ENCODE measurements around the gene RFX1.
"Not testable (repeated sequence)": the region's sequence is repeated elsewhere in the genome, so short reads cannot be mapped to it uniquely, and the experiment has no call there.

The RFX1 gene

DNA sequence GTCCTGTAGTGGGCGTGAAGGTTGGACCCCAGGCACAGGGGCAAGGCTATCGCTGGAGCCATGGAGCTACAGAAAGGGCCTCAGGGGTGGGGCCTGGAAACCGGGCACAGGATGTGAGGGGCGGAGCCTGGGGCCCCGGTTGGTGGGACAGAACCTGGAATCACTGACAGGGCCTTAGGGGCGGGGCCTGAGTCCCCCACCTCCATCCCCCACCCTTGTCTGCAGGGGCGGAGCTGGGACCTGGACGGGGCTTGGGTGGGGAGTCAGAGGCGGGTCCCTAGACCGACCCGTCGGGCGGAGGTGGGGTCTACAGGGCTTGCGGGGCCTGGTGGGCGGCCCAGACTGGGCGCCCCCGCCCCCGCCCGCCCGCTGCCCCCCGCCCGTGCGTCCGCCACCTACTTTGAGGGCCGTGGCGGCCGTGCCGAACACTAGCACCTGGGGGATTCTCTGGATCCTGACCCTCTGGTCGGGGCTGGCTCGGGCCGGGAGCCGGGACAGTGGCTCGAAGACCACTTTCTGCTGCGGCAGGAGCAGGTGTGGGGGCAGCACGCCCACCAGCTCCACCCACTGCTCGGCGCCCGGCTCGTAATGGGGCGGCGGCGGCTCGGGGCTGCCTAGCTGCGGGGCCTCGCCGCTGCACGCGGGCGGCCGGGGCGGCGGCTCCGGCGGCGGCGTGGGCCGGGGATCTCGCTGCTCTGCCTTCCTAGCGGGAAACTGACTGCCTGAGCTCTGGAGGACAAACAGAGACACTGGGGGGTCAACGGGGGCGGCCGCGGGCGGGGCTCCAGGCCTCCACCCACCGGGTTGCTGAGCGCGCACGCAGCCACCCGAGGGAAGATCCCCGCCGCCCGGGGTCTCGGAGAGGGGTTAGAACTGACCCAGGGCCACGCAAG is 27.5 kb downstream of the RFX1 start:
- DNase-seq: peak; percentile 50

DNA sequence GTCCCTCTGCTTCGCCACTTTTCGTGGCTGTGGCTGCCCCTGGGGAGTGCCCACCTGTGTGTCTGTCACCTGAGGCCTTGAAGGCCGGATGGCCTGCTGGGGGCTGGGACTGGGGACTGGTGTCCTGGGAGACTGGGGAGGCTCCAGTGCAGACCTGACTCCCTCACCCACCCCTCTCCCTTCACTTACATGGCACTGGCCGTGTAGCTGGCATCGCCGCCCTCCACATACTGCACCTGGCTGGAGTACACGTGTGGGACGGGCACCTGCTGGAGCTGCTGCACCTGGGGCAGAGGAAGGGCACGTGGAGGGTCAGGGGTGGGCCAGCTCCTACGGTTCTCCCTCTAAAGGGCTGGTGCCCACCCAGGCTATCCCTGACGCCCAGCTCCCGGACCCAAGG is 28.3 kb downstream of the RFX1 start:
- DNase-seq: no peak

DNA sequence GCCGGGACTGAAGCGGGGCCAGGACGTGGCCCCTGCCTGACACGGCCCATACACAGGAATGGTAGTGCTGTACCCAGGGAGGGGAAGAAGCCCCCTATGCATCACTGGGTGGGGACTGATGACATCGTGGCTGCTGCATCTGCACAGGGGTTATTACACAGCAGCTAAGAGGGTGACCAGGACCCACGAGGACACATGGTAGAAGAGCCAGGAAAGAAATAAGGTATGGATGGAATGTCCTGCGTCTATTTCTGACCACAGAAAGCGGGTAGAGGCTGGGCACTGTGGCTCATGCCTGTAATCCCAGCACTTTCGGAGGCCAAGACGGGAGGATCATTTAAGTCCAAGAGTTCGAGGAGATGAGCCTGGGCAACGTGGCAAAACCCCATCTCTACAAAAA is 29.7 kb downstream of the RFX1 start:
- no peak for DNase-seq

DNA sequence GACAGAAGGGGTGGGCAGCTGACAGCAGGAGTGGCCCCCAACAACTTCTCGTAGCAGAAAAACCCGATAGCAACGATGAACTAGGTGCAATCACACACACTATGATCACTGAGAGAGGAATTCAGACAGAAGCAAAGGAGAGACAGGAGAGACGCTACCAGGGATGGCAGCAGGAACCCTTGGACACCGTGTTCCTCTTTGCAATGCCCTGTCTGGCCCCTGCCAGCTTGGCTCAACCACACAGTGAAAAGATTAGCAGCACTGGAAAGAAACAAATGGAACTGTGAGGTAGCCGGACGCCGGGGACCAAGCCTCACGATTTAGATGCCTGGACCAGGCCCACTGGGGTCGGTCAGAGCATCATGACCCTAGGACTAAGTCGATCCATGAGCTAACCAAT is 30.2 kb downstream of the RFX1 start:
- DNase-seq: no peak

DNA sequence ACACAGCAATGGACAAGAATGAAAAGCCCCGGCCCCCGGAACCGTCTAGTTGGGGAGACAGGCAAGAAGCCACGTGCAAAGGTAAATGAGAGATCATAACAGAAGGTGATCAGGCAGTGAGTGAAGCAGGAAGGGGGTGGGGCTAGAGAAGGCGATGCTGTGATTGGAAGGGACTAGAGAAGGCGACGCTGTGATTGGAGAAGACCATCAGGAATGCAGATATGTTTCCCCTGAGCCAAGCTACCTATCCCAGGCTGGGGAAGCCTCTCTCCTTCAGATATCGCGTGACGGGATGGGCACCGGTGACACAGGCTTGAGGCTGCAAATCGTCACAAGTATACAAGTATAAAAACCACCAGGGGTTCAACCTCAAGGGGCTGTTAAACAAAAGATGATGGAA is 32.0 kb downstream of the RFX1 start:
- DNase-seq: peak; percentile 55

DNA sequence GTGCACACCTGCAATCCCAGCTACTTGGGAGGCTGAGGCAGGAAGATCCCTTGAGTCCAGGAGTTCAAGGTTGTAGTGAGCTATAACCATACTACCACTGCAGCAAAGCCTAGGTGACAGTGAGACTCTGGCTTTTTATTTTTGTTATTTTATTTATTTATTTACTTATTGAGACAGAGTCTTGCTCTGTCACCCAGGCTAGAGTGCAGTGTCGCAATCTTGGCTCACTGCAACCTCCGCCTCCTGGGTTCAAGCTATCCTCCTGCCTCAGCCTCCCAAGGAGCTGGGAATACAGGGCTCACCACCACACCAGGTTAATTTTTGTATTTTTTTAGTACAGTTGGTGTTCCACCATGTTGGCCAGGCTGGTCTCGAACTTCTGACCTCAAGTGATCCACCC is 32.6 kb downstream of the RFX1 start:
- not testable (repeated sequence) for DNase-seq

DNA sequence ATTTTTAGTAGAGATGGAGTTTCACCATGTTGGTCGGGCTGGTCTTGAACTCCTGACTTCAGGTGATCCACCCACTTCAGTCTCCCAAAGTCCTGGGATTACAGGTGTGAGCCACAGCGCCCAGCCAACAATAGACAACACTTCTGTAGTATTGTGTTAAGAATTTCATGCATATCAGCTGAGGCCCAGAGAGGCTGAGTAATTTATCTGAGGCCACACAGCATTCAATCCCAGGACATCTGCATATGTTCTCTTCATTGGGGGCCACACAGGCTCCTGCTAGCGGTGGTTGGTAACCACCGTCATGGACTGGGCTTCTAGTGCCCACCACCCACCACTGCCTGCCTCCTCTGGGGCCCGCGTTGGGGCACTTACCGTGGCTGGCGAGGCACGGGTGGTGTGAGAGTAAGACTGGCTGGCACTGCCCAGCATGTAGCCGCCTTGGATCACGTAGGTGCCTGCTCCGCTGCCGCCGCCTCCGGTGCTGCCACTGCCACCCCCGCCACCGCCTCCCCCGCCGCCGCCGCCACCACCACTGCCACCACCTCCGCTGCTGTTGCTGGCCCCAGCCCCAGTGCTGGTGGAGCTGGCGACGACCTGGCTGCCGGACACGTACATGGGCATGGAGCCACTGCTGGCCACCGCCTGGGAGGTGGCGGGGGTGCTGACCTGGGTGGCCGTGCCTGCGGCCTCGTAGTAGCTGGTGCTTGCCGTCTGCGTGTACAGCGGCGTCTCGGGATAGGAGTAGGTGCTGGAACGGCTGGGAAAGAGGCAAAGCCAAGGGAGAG is 33.6 kb downstream of the RFX1 start:
- DNase-seq: no peak

DNA sequence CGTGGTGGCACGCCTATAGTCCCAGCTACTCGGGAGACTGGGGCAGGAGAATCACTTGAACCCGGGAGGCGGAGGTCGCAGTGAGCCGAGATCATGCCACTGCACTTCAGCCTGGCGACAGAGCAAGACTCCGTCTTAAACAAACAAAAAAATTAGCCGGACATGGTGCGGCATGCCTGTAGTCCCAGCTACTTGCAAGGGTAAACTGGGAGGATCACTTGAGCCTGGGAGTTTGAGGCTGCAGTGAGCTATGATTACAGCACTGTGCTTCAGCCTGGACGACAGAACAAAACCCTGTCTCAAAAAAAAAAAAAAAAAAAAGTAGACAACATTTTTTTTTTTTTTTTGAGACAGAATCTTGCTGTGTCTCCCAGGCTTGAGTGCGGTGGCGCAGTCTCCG is 34.3 kb downstream of the RFX1 start:
- not testable (repeated sequence) for DNase-seq

DNA sequence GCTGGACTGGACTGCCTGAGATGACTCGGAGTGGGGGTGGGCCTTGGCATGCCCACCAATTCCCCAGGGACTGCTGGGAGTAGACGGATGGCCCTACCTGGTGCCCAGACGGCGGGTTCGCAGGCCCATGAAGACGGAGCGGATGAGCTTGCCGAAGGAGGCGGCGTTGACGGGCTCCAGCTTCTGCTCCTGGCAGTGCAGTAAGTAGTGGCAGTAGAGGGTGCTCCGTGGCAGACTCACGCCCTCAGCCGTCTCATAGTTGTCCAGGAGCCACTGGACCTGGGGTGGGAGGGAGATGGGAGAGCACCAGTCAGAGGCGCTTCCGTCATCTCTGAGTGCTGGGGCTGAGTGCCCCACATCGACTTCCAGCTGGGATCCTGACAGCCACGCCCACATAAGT is 36.2 kb downstream of the RFX1 start:
- DNase-seq: no peak

DNA sequence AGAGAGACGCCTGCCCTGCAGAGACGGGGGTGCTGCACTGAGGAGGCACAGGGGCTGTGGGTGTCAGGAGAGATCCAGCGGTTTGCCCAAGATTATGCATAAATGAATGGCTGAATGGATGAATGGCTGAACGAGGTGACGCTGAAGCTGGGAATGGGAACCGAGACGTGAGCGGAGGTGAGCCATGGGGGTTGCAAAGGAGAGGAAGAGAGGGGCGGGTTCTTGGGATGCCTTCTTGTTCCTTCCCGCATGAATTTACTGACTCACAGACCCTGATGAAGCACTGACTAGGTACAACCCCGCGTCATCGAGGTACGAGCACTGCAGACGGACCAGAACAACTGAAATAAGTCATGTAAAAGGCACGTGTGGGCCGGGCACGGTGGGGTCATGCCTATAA is 37.1 kb downstream of the RFX1 start:
- no peak for DNase-seq

DNA sequence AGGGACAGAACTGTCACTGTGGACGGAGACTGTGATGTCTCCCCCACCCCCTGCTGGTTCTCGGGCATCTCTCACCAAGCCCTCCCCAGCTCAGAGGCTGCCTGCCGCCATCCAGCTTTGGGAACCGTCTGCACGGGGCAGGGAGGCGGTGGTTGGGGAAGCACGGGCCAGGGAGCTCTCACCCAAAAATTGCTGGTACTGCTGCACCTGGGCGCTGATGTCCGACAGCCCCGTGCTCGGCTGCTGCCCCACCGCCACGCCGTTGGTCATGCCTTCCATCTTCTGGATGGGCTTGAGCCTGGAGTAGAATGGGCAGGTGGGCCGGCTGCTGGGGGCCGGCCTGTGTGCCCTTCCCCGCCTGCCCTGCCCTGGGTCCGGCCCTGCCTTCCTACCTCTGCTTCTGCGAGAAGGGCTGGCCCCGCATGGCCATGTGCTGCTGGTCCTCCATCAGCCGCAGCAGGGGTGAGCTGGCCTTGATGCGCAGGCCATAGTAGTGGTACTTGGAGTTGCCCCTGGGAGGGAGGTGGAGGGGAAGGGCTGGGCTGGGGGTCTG is 37.7 kb downstream of the RFX1 start:
- no peak for DNase-seq

DNA sequence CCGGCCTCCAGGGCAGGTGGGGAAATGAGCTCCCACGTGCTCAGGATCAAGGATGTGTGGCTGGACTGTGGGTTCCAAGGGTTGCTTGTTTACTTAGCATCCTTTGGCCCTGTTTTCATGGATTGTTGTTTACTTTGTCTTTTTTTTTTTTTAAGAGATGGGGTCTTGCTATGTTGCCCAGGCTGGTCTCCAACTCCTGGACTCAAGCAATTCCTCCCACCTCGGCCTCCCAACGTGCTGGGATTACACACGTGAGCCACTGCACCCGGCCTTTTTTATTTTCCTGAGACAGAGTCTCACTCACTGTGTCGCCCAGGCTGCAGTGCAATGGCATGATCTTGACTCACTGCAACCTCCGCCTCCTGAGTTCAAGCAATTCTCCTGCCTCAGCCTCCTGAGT is 38.9 kb downstream of the RFX1 start:
- not testable (repeated sequence) for DNase-seq

DNA sequence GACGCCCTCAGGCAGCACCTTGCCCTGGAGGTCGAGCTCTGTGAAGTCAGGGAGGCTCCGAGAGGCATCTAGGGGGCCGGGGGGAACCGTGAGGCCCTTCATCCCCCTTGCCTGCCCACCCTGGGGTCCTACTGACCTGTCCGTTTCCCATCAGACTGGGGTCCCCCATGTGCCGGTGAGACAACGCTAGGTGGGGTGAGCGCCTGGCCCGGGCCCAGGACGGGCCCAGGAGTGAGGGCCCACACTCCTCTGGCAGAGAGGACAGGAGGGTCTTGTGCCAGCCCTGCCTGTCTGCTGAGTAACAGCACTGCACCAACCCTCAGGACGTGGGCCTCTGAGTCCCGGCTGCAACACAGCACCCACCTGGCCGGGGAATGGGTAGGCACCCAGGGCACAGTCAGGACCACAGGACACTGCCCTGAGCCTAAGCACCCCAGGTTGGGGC is 39.4 kb downstream of the RFX1 start:
- no peak for DNase-seq

DNA sequence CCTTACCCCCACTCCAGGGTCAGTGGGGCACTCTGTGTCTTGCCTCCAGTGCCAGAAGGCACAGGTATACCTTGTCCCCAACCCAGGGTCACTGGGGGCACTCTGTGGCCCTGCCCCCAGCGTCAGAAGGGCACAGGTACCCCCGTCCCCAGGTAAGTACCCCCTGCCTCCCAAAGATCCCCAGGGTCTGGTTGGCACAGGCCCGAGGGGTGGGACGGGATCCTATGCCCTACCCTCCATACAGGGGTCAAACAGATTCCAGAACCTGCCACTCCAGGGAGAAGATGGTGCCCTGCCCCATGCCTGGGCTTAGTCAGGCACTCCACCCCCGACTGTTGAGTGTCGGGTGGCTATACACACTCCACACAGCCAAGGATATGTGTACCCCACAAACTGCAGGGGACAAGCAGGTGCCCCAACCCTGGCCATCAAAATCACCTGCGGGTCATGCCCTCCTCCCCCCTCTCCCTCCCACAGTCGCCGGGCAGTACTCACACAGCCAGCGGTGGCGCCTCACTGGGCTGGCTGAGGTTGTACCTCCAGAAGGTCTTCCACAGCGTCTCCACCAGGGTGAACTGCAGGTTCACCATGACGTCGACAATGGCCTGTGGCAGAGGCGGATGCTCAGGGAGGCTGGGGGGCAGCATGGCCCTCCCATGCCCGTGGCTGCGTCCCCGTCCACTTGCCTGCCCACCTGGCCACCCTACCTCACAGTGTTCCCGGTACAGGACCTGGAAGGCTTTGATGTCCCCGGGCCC is 40.0 kb downstream of the RFX1 start:
- DNase-seq: no peak

DNA sequence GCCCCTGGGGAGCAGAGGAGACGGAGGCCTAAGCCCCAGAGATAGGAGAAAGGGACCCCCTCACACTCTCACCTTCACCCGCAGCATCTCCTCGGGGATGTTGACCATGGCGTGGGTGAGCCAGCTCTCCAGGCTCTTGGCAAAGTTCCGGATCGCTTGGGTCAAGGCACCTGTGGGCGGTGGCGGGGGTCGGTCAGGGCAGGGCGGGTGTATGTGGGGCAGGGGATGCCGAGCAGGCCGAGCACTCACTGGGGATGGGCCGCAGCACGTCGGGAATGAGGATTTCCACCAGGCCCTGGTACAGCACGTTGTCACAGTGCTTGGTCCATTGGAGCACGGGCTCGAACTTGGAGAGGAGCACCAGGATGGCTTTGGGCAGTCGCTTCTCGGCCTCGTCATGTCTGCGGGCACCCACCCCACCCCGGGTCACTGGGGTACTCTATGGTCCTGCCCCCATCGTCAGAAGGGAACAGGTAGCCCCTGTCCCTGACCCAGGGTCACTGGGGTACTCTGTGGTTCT is 40.7 kb downstream of the RFX1 start:
- DNase-seq: no peak

DNA sequence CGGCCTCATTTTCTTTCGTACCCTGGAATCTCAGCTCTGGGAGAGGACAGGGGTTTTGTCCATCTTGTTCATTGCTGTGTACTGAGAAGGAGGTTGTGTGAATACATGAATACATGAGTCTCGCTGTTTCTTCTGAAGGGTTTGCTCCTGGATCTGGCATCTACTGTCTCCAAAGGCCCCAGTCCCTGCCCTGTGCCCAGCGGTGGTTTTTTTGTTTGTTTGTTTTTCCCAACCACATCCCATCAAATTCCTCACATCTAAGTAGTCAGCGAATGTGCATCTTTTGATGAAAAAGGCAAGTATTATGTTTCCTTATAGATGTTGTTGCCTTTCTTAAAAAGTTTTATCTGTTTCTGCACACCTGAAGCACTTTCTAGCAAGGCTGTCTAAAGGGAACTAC is 41.3 kb downstream of the RFX1 start:
- no peak for DNase-seq

DNA sequence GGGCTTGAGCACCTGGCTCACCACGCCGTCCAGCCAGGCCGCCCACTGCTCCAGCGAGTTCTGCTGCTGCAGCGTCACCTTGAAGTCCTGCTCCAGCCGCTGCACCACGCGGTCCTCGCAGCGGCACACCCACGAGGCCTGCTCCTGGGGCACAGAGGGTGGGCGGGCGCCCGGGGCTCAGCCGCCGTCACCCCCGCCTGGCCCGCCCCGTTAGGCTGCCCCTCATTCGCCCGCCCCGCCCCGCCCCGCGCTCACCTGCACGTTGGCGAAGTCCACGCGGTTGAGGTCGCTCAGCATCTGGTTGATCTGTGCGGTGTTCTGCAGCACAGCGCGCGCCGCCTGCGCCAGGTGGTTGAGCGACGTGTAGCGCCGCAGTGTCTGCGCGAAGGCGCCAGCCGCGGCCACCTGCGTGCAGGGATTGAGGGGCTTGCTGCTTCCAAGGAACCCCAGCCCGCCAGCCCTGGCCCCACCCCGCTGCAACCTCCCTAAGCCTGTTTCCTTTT is 42.5 kb downstream of the RFX1 start:
- DNase-seq: no peak

DNA sequence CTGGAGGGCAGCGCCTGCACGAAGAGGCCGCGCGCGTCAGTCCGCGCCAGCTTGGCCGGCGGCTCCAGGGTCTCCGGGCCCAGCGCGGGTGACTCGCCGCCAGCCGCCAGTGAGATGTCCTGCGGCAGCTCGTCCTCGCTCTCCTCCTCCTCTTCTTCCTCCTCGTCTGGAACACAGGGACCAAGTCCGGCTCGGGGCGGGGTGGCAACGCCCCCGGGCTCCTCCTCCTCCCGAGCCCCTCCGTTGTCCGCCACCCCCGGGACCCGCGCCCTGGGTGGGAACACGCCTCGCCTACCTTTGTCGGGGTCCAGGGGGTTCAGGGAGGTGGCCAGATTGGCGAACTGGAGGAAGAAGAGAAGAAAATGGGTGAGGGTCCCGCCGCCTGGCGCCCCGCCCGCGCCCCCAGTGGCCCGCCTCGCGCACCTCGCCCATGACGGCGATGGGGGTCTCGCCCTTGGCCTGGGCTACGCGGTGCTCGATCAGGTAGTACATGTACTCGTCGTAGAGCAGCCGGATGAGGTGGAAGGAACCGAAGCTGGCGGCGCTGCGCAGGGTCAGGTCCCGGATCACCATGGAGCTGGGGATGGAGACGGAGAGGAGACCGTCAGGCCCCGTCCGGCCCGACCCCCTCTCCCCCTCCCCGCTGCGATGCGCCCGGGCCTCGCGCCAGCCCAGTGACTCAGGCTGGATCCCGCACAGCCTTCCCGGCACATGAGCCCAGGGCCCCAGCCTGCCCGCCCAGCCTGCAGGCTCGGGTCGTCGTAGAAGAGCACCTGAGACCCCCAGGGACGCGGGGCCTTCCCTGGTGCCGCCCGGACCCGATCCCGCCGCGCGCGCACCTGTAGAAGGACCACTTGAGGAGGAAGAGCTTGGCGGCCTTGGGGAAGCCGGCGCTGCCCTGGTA is 43.2 kb downstream of the RFX1 start:
- DNase-seq: no peak

DNA sequence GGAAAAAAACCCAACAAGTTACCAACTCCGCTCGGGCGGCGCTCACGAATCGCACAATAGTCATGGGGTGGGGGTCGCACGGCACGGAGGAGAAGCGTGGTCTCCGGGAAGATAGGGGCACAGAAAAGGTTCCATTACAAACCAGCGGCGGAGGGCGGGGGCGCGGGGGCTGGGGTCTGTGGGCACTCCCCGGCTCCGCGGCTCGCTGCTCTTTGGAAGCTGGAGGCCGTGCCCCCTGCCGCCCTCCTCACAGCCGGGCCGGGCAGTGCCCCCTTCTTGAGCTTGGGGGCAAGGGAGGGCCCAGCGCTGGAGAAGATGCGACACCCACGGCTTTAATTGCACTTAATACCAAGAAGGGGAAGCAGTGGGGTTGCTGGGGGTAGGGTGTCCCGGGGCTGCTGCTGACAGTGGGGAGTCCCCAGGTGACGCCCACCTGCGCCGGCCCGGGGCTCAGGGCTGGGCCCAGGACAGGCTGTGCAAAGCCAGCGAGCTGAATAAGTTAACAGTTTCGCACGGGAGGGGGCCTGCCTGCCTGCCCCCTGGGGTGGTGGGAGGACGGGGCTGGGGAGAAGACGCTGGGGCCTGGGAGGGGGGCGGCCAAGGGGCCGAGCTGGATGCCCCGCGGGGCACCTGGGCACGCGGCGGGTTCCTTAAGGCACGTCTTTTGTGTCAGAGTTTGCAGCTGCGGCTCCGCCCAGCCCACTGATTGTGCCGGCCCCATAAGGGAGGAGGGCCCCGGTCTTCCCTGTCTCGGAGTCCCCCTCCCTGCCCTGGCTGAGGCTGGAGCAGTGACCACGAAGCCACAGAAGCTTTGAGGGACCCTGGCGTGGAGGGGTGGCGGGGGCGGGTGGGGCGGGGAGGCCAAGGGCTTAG is 44.1 kb downstream of the RFX1 start:
- no peak for DNase-seq

All from CD4-positive, alpha-beta T cell treated with Interleukin-12 subunit alpha and Interleukin-12 subunit beta, for 1 hour (primary cell).